HepG2 (cell line): Measurements from ENCODE around the gene UCN2. TPM values are rescaled to one million over a fixed set of nuclear protein-coding genes. Genes with fewer than 3 reads are reported as not detected.

Experiments
- ATAC-seq: fragments of 200-7000 bp; cut with Tn5 transposase; 3 replicates; pipeline ENCODE4 v1.9.1; 2020; ENCODE audit warnings: mild to moderate bottlenecking, moderate library complexity
- BruUV-seq: library from RNA; stranded (reverse); fragments of 400-500 nt; replicated peaks from 2 replicates; lab custom pipeline; 2021; lab: Mats Ljungman, UMichigan
- CTCF ChIA-PET: fragments of 300-600 bp; formaldehyde crosslinking; extraction: SDS; loops from one replicate; lab custom pipeline; 2021; ENCODE audit warnings: low total read pairs, inconsistent platforms, low intra/inter-chr PET ratio; lab: Yijun Ruan, JAX
- POLR2A ChIA-PET: fragments of 350-600 bp; sonication (Branson Sonifier 250); formaldehyde crosslinking; loops from one replicate; lab custom pipeline; 2020; ENCODE audit warnings: antibody characterized with exemption, inconsistent platforms; lab: Yijun Ruan, JAX
- DNase-seq: peaks from one replicate; pipeline ENCODE4 v3.0.0-alpha.2; 2015; ENCODE audit warnings: low spot score
- FAIRE-seq: peaks from 3 replicates; lab custom pipeline; 2011; peaks lifted over from hg19 to GRCh38; lab: Jason Lieb, UNC
- H2AFZ ChIP-seq: one replicate; pipeline ENCODE4 v1.6.1; 2011; ENCODE audit warnings: low read length, inconsistent platforms
- H3K27ac ChIP-seq: fragments of 300-600 bp; 3 replicates; pipeline ENCODE4 v1.8.0; 2011; ENCODE audit warnings: mixed run types, mild to moderate bottlenecking, mixed read lengths, low read length, inconsistent platforms; ENCODE audit not compliant: insufficient read depth; ENCODE audit errors: extremely low read length
- H3K27me3 ChIP-seq, 2 experiments: fragments of 200-600 bp in 1 of 2; 2 replicates in 1 of 2; 3 replicates in 1 of 2; pipeline versions ENCODE4 v1.6.0 to v1.8.0; 2011; ENCODE audit warnings: low read length in 2 of 2, mild to moderate bottlenecking in 2 of 2, moderate library complexity in 2 of 2, inconsistent platforms in 1 of 2; ENCODE audit not compliant: insufficient read depth in 2 of 2, control insufficient read depth in 1 of 2
- H3K36me3 ChIP-seq, 2 experiments: fragments of 200-600 bp in 1 of 2; replicated peaks in 1 of 2; 2 replicates in 1 of 2; 3 replicates in 1 of 2; pipeline versions ENCODE4 v1.5.1 to v1.8.0; 2011; ENCODE audit warnings: low read length in 2 of 2, inconsistent platforms in 1 of 2; ENCODE audit not compliant: insufficient read depth in 2 of 2, control insufficient read depth in 1 of 2
- H3K4me1 ChIP-seq: 2 replicates; pipeline ENCODE4 v1.5.1; 2012; ENCODE audit warnings: low read length, inconsistent platforms; ENCODE audit not compliant: insufficient read depth
- H3K4me2 ChIP-seq: 2 replicates; pipeline ENCODE4 v1.6.0; 2011; ENCODE audit warnings: low read depth, low read length, inconsistent platforms
- H3K4me3 ChIP-seq, 3 experiments: fragments of 200-600 bp in 1 of 3; sonication (generic), shearing (Covaris generic) in 1 of 3; replicated peaks in 1 of 3; 2 replicates each; pipeline ENCODE4 v1.5.1; 2011 to 2016; ENCODE audit warnings: low read length in 3 of 3, inconsistent platforms in 2 of 3, low read depth in 2 of 3, mild to moderate bottlenecking in 2 of 3, control low read depth in 1 of 3, mixed read lengths in 1 of 3; ENCODE audit not compliant: insufficient read depth in 1 of 3
- H3K79me2 ChIP-seq: one replicate; pipeline ENCODE4 v1.6.1; 2011; ENCODE audit warnings: low read length, inconsistent platforms; ENCODE audit not compliant: insufficient read depth
- H3K9ac ChIP-seq: 2 replicates; pipeline ENCODE4 v1.6.0; 2011; ENCODE audit warnings: mild to moderate bottlenecking, low read depth, low read length, inconsistent platforms; ENCODE audit not compliant: insufficient read depth
- H3K9me3 ChIP-seq: 2 replicates; pipeline ENCODE4 v1.5.1; 2012; ENCODE audit warnings: mild to moderate bottlenecking, low read length
- H4K20me1 ChIP-seq: 2 replicates; pipeline ENCODE4 v1.6.0; 2011; ENCODE audit warnings: inconsistent platforms, mild to moderate bottlenecking, low read length, moderate library complexity; ENCODE audit not compliant: insufficient read depth
- CBX2 ChIP-seq, 2 experiments: fragments of 200-600 bp in 1 of 2; sonication (generic); formaldehyde crosslinking in 1 of 2; IDR thresholded peaks; 2 replicates each; pipeline versions ENCODE4 v1.7.0 to v1.8.1; 2018 to 2022; ENCODE audit warnings: low read depth in 2 of 2, low read length in 1 of 2, mild to moderate bottlenecking in 1 of 2, missing genetic modification reagents in 1 of 2
- CC2D1A ChIP-seq: sonication (generic); formaldehyde crosslinking; IDR thresholded peaks from 2 replicates; pipeline ENCODE4 v1.8.1; 2023; ENCODE audit warnings: mild to moderate bottlenecking, missing genetic modification reagents
- DNMT3B ChIP-seq: conservative IDR thresholded peaks from 2 replicates; pipeline ENCODE4 v1.6.1; 2016; ENCODE audit warnings: missing biosample characterization, control low read depth
- KAT2B ChIP-seq: fragments of 150-350 bp; IDR thresholded peaks from 2 replicates; pipeline ENCODE4 v1.6.1; 2014; ENCODE audit warnings: low read depth, low read length, borderline replicate concordance
- SSRP1 ChIP-seq: IDR thresholded peaks from 2 replicates; pipeline ENCODE4 v1.6.1; 2016; ENCODE audit warnings: control low read depth
- ZNF10 ChIP-seq: sonication (generic); formaldehyde crosslinking; IDR thresholded peaks from 2 replicates; pipeline ENCODE4 v1.4.0; 2020; ENCODE audit warnings: mild to moderate bottlenecking, low read depth, missing genetic modification reagents, borderline replicate concordance
- ZNF432 ChIP-seq: sonication (generic); formaldehyde crosslinking; IDR thresholded peaks from 2 replicates; pipeline ENCODE4 v1.5.0; 2020; ENCODE audit warnings: missing genetic modification reagents, mild to moderate bottlenecking, borderline replicate concordance
- ZNF570 ChIP-seq: sonication (generic); formaldehyde crosslinking; IDR thresholded peaks from 2 replicates; pipeline ENCODE4 v1.4.0; 2020; ENCODE audit warnings: mild to moderate bottlenecking, missing genetic modification reagents, borderline replicate concordance
- ZNF687 ChIP-seq: sonication (generic); formaldehyde crosslinking; IDR thresholded peaks from 2 replicates; pipeline ENCODE4 v1.5.1; 2020; ENCODE audit warnings: mild to moderate bottlenecking, missing genetic modification reagents, moderate library complexity
- WGBS: methylation state at CpG from one replicate; pipeline ENCODE4 v1.1.6; 2017; ENCODE audit warnings: low lambda C conversion rate; 5-methylcytosine and 5-hydroxymethylcytosine counted together
- in situ Hi-C: cut with HindIII; loops from 2 replicates; pipeline ENCODE4 v1.10.0; 2017; ENCODE audit warnings: low pct_unique_long_range_greater_than_20kb; ENCODE audit not compliant: extremely low pct_ligation_motif_present
- intact Hi-C: fragments of 100-400 bp; cut with micrococcal nuclease; formaldehyde crosslinking; loops from one replicate; pipeline ENCODE4 v1.10.0; 2022; ENCODE audit not compliant: unreplicated experiment
- polyA plus RNA-seq, 8 experiments: library from polyadenylated mRNA; depleted of rRNA in 3 of 8; stranded (reverse) in 7 of 8; unstranded in 1 of 8; fragments of >200 nt; fragmentation: Illumina TruSeq in 4 of 8; extraction: Trizol in 4 of 8; gene quantifications; 2 replicates each; pipeline versions ENCODE4 v1.2.1 to v1.2.3, GENCODE V29; 2011 to 2016; ENCODE audit warnings: low read depth in 4 of 8, missing spikeins in 1 of 8, mixed read lengths in 1 of 8; ENCODE audit not compliant: insufficient read depth in 1 of 8
- total RNA-seq, 5 experiments: library from RNA; depleted of rRNA; stranded (reverse); fragments of >200 nt; fragmentation: Illumina TruSeq; extraction: Trizol; gene quantifications; 2 replicates each; pipeline ENCODE4 v1.2.3, GENCODE V29; 2016; ENCODE audit warnings: low read depth in 1 of 5

The UCN2 gene
- total and polyA plus RNA-seq, 2 of the 13 experiments (the other 11 are each of a cell fraction or from before 2014, with no cell fraction given), result 0.07 to 1.5 TPM

- Histone ChIP-seq H3K9me3 (no peaks in the 10 kb centered on the region), H4K20me1 (no peaks in the 10 kb centered on the region), H3K4me2 (no peak overlapping the region), H3K4me1 (no peaks in the 10 kb centered on the region), H3K79me2 (no peaks in the 10 kb centered on the region), H3K36me3 (peaks cover 14 to 42% of the 10 kb centered on the region in 2 experiments), H3K27me3 (no peaks in the 10 kb centered on the region), H3K27ac (no peak overlapping the region), H3K9ac (no peak overlapping the region), H3K4me3 (no peak overlapping the region), H2AFZ (no peak overlapping the region)
- WGBS, result 90% methylated on average over 4 of the region's 6 CpGs
- intact Hi-C loops (no loop called here), in situ Hi-C loops (no loop called here)
- no peak for TF ChIP-seq KAT2B
- no peak for TF ChIP-seq ZNF10 (CRISPR knock-in tag)
- TF ChIP-seq ZNF570 (CRISPR knock-in tag), result no peak
- TF ChIP-seq SSRP1 (CRISPR knock-in tag), result no peak
- no peak for TF ChIP-seq CC2D1A (CRISPR knock-in tag)
- no peak for TF ChIP-seq ZNF432
- TF ChIP-seq CBX2 (IDR thresholded peaks at IDR 0.05; ENCODE audit: low read depth, low read length), result no peak
- TF ChIP-seq CBX2 (CRISPR knock-in tag; IDR thresholded peaks at IDR 0.05; ENCODE audit: low read depth), result no peak
- ATAC-seq, result no peak
- ChIA-PET CTCF (no interaction called here), POLR2A (no interaction called here)
- FAIRE-seq, result no peak
- no peak for DNase-seq
- no TSS peak for BruUV-seq
These were observed 41.9 kb downstream of the UCN2 start for GRCh38 chr3:48521635-48522034.

GRCh38 chr3:48519277-48519643, 44.3 kb downstream of the UCN2 start:
- no TSS peak for BruUV-seq
- CTCF ChIA-PET, result no interaction called here
- intact Hi-C loops (no loop called here), in situ Hi-C loops (no loop called here)
- H3K4me3 ChIP-seq, result no peak overlapping the region
- no peak overlapping the region for H2AFZ ChIP-seq
- TF ChIP-seq DNMT3B (no peak), ZNF687 (peak; percentile 12; the same call in 1 of the 2 replicates)
- DNase-seq, result no peak
- FAIRE-seq, result no peak
- no peak for ATAC-seq
- no peaks in the 10 kb centered on the region for H3K4me1 ChIP-seq
- H3K79me2 ChIP-seq, result no peaks in the 10 kb centered on the region
- 98% methylated on average over 6 of the region's 9 CpGs for WGBS
- peaks cover 12 to 33% of the 10 kb centered on the region in 2 experiments for H3K36me3 ChIP-seq
- no peak overlapping the region for H3K27ac ChIP-seq
- POLR2A ChIA-PET, result no interaction called here
- no peak overlapping the region for H3K4me2 ChIP-seq
- no peaks in the 10 kb centered on the region for H3K27me3 ChIP-seq
- H3K9ac ChIP-seq, result no peak overlapping the region
- no peaks in the 10 kb centered on the region for H3K9me3 ChIP-seq
- H4K20me1 ChIP-seq, result no peaks in the 10 kb centered on the region
